Transverse colon (tissue), 4 donors: Measurements from ENCODE around the gene EIF4ENIF1. TPM values are rescaled to one million over a fixed set of nuclear protein-coding genes. Genes with fewer than 3 reads are reported as not detected.
A peak's percentile ranks its signal among the peaks of the same experiment; 100 is the strongest.
"Not testable (repeated sequence)": the region's sequence is repeated elsewhere in the genome, so short reads cannot be mapped to it uniquely, and the experiment has no call there.

Experiments used
- DNase-seq: peaks from one replicate; pipeline ENCODE4 v3.0.0-alpha.2; 2019
- H3K27ac ChIP-seq, 4 donors: fragments of 200-600 bp; sonication (generic); 2 replicates each; pipeline ENCODE4 v1.5.1; 2016 to 2018; ENCODE audit warnings: inconsistent platforms in 4 of 4
- H3K27me3 ChIP-seq: fragments of 200-600 bp; sonication (generic); 2 replicates; pipeline ENCODE4 v1.5.1; 2017; ENCODE audit warnings: inconsistent platforms
- H3K36me3 ChIP-seq, 4 donors: fragments of 200-600 bp; sonication (generic); 2 replicates each; pipeline ENCODE4 v1.5.1; 2017 to 2019; ENCODE audit warnings: inconsistent platforms in 4 of 4
- H3K4me1 ChIP-seq, 4 donors: fragments of 200-600 bp; sonication (generic); 2 replicates each; pipeline ENCODE4 v1.5.1; 2017 to 2020; ENCODE audit warnings: inconsistent platforms in 4 of 4
- H3K4me3 ChIP-seq, 4 donors: fragments of 200-600 bp; sonication (generic); 1 replicate in 1 of 4; 2 replicates in 3 of 4; pipeline versions ENCODE4 v1.5.1 to v1.6.1; 2017 to 2019; ENCODE audit warnings: inconsistent platforms in 4 of 4
- H3K9me3 ChIP-seq, 2 donors: fragments of 200-600 bp; sonication (generic); 2 replicates each; pipeline ENCODE4 v1.5.1; 2017 to 2019; ENCODE audit warnings: inconsistent platforms in 2 of 2
- EP300 ChIP-seq: sonication (generic); formaldehyde crosslinking; IDR thresholded peaks from one replicate; pipeline ENCODE4 v1.6.1; 2017; ENCODE audit warnings: antibody characterized with exemption, low read depth
- POLR2A ChIP-seq: fragments of 450-650 bp; IDR thresholded peaks from one replicate; pipeline ENCODE4 v1.6.1; 2016; ENCODE audit warnings: antibody characterized with exemption, mild to moderate bottlenecking, moderate library complexity
- POLR2AphosphoS5 ChIP-seq, 3 donors: sonication (generic); formaldehyde crosslinking; IDR thresholded peaks; one replicate each; pipeline ENCODE4 v1.6.1; 2016; ENCODE audit warnings: antibody characterized with exemption in 3 of 3
- WGBS, 2 donors: methylation state at CpG; one replicate each; pipeline ENCODE4 v1.1.5; 2018; ENCODE audit warnings: low coverage in 1 of 2; 5-methylcytosine and 5-hydroxymethylcytosine counted together
- in situ Hi-C, 4 donors: fragments of 200-750 bp; cut with MboI; loops; one replicate each; pipeline versions ENCODE4 v1.15.0 to v1.15.1; 2017; ENCODE audit warnings: low sequenced_read_pairs in 3 of 4, low pct_ligation_motif_present in 1 of 4, low pct_unique_long_range_greater_than_20kb in 1 of 4
- intact Hi-C: fragments of 100-400 bp; cut with DNase I; formaldehyde crosslinking; loops from one replicate; pipeline ENCODE4 v1.15.1; 2023; ENCODE audit warnings: low total_unique reads
- total RNA-seq, 4 donors: library from RNA; depleted of rRNA; stranded (reverse); fragments of >200 nt; gene quantifications; one replicate each; pipeline ENCODE4 v1.1.0, GENCODE V29; 2016
- TF ChIP-seq, protein P1 (sequence below), 5 experiments: fragments of 200-600 bp in 3 of 5; fragments of 450-650 bp in 2 of 5; sonication (generic) in 3 of 5; IDR thresholded peaks; 1 replicate in 2 of 5; 2 replicates in 3 of 5; pipeline ENCODE4 v1.5.1; 2016 to 2017; ENCODE audit warnings: antibody characterized with exemption in 5 of 5, inconsistent platforms in 3 of 5, mild to moderate bottlenecking in 2 of 5, moderate library complexity in 1 of 5

Gene EIF4ENIF1
- total RNA-seq, 4 donors from 2014 or later: 14.4 to 66.1 (median 17.2) TPM

DNA sequence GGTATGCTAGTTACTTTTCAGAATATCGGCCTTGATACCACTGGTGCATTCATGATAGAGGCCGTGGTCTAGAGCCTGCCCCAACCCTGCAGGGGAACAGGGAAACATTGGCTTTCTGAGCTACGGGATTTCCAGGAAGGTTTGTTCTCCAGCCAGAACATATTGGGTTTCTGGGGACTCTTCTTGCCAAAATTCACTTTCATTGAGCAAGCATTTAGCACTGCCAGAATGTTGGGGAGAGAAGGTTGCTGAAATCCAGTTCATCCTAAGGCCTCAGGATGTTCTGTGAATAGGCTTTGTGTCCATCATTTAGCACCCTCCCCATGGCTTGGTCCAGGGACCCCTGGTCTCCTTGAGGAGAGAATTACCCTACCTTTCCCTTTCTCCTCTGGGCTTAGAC, 53.5 kb downstream of the EIF4ENIF1 start:
- DNase-seq: no peak
- H3K4me3 ChIP-seq: no peak overlapping the region
- H3K36me3 ChIP-seq: peaks cover 0 to 82% (median 31%) of the 10 kb centered on the region in 4 donors
- intact Hi-C loops (no loop called here), in situ Hi-C loops (loop anchor here in 1 of 4 donors (25.0 kb wide), 1 partner anchor 99 kb away; the partner anchor contains the start of gene PATZ1)
- TF ChIP-seq, protein P1, sequence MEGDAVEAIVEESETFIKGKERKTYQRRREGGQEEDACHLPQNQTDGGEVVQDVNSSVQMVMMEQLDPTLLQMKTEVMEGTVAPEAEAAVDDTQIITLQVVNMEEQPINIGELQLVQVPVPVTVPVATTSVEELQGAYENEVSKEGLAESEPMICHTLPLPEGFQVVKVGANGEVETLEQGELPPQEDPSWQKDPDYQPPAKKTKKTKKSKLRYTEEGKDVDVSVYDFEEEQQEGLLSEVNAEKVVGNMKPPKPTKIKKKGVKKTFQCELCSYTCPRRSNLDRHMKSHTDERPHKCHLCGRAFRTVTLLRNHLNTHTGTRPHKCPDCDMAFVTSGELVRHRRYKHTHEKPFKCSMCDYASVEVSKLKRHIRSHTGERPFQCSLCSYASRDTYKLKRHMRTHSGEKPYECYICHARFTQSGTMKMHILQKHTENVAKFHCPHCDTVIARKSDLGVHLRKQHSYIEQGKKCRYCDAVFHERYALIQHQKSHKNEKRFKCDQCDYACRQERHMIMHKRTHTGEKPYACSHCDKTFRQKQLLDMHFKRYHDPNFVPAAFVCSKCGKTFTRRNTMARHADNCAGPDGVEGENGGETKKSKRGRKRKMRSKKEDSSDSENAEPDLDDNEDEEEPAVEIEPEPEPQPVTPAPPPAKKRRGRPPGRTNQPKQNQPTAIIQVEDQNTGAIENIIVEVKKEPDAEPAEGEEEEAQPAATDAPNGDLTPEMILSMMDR (IDR thresholded peaks at IDR 0.05): no peak
- TF ChIP-seq EP300: no peak
- TF ChIP-seq POLR2AphosphoS5 (IDR thresholded peaks at IDR 0.05): peak in 1 of 3 donors; percentile 4
- no peaks in the 10 kb centered on the region for H3K4me1 ChIP-seq
- no peaks in the 10 kb centered on the region for H3K27me3 ChIP-seq
- H3K9me3 ChIP-seq: no peaks in the 10 kb centered on the region
- H3K27ac ChIP-seq: no peak overlapping the region
- 98% methylated on average over 3 of the region's 3 CpGs; no CpG with 5 or more reads in 1 of the 2 donors for WGBS, 2 donors

DNA sequence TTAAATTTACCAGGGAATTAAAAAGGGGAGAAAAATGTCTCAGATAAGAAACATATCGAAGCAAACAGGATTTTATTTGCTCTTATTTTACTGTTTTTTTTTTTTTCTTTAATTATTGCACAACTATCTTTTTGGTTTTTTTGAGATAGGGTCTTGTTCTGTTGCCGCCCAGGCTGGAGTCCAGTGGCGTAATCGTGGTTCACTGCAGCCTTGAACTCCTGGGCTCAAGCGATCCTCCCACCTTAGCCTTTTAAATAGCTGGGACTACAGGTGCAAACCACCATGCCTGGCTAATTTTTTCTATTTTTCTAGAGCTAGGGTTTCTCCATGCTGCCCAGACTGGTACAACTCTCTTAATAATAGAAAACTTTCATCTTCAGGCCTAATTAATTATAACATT, 57.7 kb downstream of the EIF4ENIF1 start:
- H3K27me3 ChIP-seq: no peaks in the 10 kb centered on the region
- TF ChIP-seq POLR2A (no peak), EP300 (no peak), POLR2AphosphoS5 (IDR thresholded peaks at IDR 0.05) (no peak)
- TF ChIP-seq, protein P1 (IDR thresholded peaks at IDR 0.05): no peak
- H3K36me3 ChIP-seq: peaks cover 0 to 75% (median 38%) of the 10 kb centered on the region in 4 donors
- intact Hi-C loops: no loop called here
- in situ Hi-C loops: loop anchor here in 1 of 4 donors (25.0 kb wide), 1 partner anchor 95 kb away; the partner anchor contains the start of gene PATZ1
- WGBS, 2 donors: 95 to 97% methylated on average over 5 of the region's 5 CpGs
- H3K9me3 ChIP-seq: no peaks in the 10 kb centered on the region
- no peak overlapping the region for H3K4me3 ChIP-seq
- H3K27ac ChIP-seq: no peak overlapping the region
- no peak for DNase-seq
- H3K4me1 ChIP-seq: no peaks in the 10 kb centered on the region

- intact Hi-C loops (no loop called here), in situ Hi-C loops (loop anchor here in 1 of 4 donors (25.0 kb wide), 1 partner anchor 88 kb away; the partner anchor contains the start of gene PATZ1)
- DNase-seq: no peak
- Histone ChIP-seq H3K27me3 (no peaks in the 10 kb centered on the region), H3K27ac (no peak overlapping the region), H3K9me3 (no peaks in the 10 kb centered on the region), H3K4me1 (no peaks in the 10 kb centered on the region), H3K4me3 (no peak overlapping the region), H3K36me3 (peaks cover 0 to 88% (median 41%) of the 10 kb centered on the region in 4 donors)
- 90 to 94% methylated on average over 2 to 9 of the region's 9 CpGs for WGBS, 2 donors
- TF ChIP-seq POLR2AphosphoS5 (IDR thresholded peaks at IDR 0.05): no peak
- TF ChIP-seq, protein P1 (IDR thresholded peaks at IDR 0.05): no peak
- no peak for TF ChIP-seq POLR2A
- no peak for TF ChIP-seq EP300
Observed at GRCh38 chr22:31425331-31426050, 64.2 kb downstream of the EIF4ENIF1 start.

DNA sequence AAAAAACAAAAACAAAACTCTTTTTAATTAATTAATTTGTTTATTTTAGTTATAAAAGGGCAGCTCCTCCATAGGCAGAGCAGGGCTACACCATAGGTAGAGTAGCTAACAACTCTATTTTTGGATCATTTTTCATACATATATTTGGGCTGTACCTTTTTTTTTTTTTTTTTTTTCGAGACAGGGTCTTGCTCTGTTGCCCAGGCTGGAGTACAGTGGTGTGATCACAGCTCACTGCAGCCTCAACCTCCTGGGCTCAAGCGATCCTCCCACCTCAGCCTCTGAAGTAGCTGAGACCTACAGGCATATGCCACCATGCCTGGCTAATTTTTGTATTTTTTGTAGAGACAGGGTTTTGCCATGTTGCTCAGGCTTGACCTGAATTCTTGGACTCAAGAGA, 87.3 kb downstream of the EIF4ENIF1 start:
- Histone ChIP-seq H3K36me3 (peaks cover 0 to 36% (median 14%) of the 10 kb centered on the region in 4 donors), H3K4me1 (peaks cover 10 to 25% (median 15%) of the 10 kb centered on the region in 4 donors)
- in situ Hi-C loops, H3K27me3 ChIP-seq, H3K4me3 ChIP-seq, H3K9me3 ChIP-seq, DNase-seq, intact Hi-C loops, H3K27ac ChIP-seq: not testable (repeated sequence)
- WGBS, 2 donors: 82% methylated on average over 2 of the region's 2 CpGs; no CpG with 5 or more reads in 1 of the 2 donors
